ENCODE results near the gene PLEKHH3. TPM values are rescaled to one million over a fixed set of nuclear protein-coding genes. Genes with fewer than 3 reads are reported as not detected.

Gene PLEKHH3
- total and polyA plus RNA-seq, 10 of the 15 experiments (the other 5 are each of a cell fraction or from before 2014, with no cell fraction given), result 0.31 to 38.0 (median 11.0) TPM

DNA sequence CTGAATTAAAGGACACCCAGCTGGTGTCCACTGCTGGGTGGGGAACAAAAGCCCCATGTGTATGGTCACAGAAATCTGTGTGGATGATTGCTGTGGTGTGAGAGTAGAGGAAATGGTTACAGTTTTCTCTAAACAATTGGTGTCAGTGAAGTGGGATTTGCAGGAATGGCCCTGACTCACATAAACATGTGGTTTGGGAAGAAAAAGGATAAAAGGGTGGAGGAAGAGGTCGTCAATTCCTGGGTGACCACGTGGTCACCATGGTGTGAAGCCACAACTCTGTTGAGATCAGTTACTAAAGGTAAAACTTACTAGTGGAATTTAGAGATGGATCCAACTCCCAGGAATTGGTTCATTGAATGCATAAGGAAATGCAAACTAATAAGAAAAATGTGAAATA lies 21.3 kb downstream of the PLEKHH3 start:
- SMC1A ChIA-PET (ENCODE audit: uncharacterized antibody, unreplicated experiment), result interaction anchor here (1.0 to 2.3 kb wide), 7 partner anchors 9 to 94 kb away, joined by 4 to 17 read pairs (median 6); partner anchors contain the start of gene PSMC3IP
- peaks cover 3% of the 10 kb centered on the region; the same call in 1 of the 2 replicates for H3K79me2 ChIP-seq (ENCODE audit: control insufficient read depth, insufficient read depth, low read length)
- H3K4me2 ChIP-seq (ENCODE audit: control insufficient read depth, insufficient read depth), result peak overlapping the region; percentile 81
- H3K4me3 ChIP-seq, result no peak overlapping the region
- H3K36me3 ChIP-seq (ENCODE audit: control insufficient read depth in 2 of 2, insufficient read depth in 2 of 2, low read length in 1 of 2), result no peaks in the 10 kb centered on the region
- ATAC-seq, result no peak
- CTCF ChIA-PET, result interaction anchor here (1.3 to 2.5 kb wide), 3 partner anchors 19 to 77 kb away, joined by 4 to 10 read pairs (median 5); no protein-coding TSS in a partner anchor
- POLR2A ChIA-PET, result interaction anchor here (0.6 to 1.2 kb wide), 4 partner anchors 9 to 107 kb away, joined by 3 to 5 read pairs (median 4); no protein-coding TSS in a partner anchor
- H3K27me3 ChIP-seq (replicated peaks in 1 of 2; ENCODE audit: control insufficient read depth in 2 of 2, insufficient read depth in 2 of 2, low read length in 1 of 2), result no peaks in the 10 kb centered on the region
- H3K4me1 ChIP-seq (ENCODE audit: control insufficient read depth, insufficient read depth, low read length), result peaks cover 30% of the 10 kb centered on the region
- H3K9me3 ChIP-seq (replicated peaks; ENCODE audit: control insufficient read depth, insufficient read depth, low read length), result no peaks in the 10 kb centered on the region
- no peak overlapping the region for H3K27ac ChIP-seq (ENCODE audit: control insufficient read depth, insufficient read depth)
- H4K20me1 ChIP-seq (ENCODE audit: control insufficient read depth, insufficient read depth), result no peaks in the 10 kb centered on the region
- BruUV-seq (replicated peaks), result no TSS peak
- H2AFZ ChIP-seq (ENCODE audit: control insufficient read depth, low read depth, low read length), result no peak overlapping the region
- FAIRE-seq, result no peak
- intact Hi-C loops (cut with micrococcal nuclease; ENCODE audit: unreplicated experiment), result loop anchor here (5.0 kb wide), 1 partner anchor 78 kb away; the partner anchor contains the start of gene PSMC3IP
- no peak for DNase-seq (ENCODE audit: low read depth, low spot score)
- RAD21 ChIA-PET (ENCODE audit: unreplicated experiment), result interaction anchor here (0.6 to 2.9 kb wide), 3 partner anchors 21 to 40 kb away, joined by 3 to 21 read pairs (median 4); no protein-coding TSS in a partner anchor
- in situ Hi-C loops (cut with MboI), result no loop called here
- 29% methylated on average over 2 of the region's 2 CpGs for WGBS (ENCODE audit: insufficient coverage, insufficient replicate concordance, low lambda C conversion rate, missing lambda C conversion rate)
- H3K9ac ChIP-seq (ENCODE audit: control insufficient read depth, insufficient read depth, low read length), result no peak overlapping the region
- no peak for TF ChIP-seq FOS (IDR thresholded peaks at IDR 0.05; ENCODE audit: borderline replicate concordance, extremely low read depth, insufficient read length)
- TF ChIP-seq SMAD5 (IDR thresholded peaks at IDR 0.05; ENCODE audit: low read depth), result no peak
- TF ChIP-seq PAX5 (IDR thresholded peaks at IDR 0.05; ENCODE audit: borderline replicate concordance, low read depth, low read length), result no peak
- TF ChIP-seq IKZF1 (conservative IDR thresholded peaks at IDR 0.05), result no peak
- TF ChIP-seq HDAC6 (IDR thresholded peaks at IDR 0.05; ENCODE audit: unreplicated experiment), result no peak
- TF ChIP-seq BRCA1 (IDR thresholded peaks at IDR 0.05; ENCODE audit: low read depth, low read length), result no peak
- no peak for TF ChIP-seq POLR2A (IDR thresholded peaks at IDR 0.05; ENCODE audit: low read depth, low read length)
- no peak; a peak in 1 of 4 replicates for TF ChIP-seq EP300 (IDR thresholded peaks at IDR 0.05; ENCODE audit: borderline replicate concordance in 1 of 2, control insufficient read depth in 1 of 2, low read depth in 2 of 2, low read length in 2 of 2)
- TF ChIP-seq BHLHE40 (IDR thresholded peaks at IDR 0.05; ENCODE audit: borderline replicate concordance in 1 of 2, low read depth in 2 of 2, low read length in 1 of 2), result no peak
- TF ChIP-seq MEF2A (IDR thresholded peaks at IDR 0.05; ENCODE audit: insufficient read depth, low read depth, low read length), result no peak
- no peak for TF ChIP-seq CEBPB (IDR thresholded peaks at IDR 0.05; ENCODE audit: borderline replicate concordance in 1 of 2, low read depth in 2 of 2, low read length in 2 of 2)
- no peak for TF ChIP-seq NR2C2 (IDR thresholded peaks at IDR 0.05; ENCODE audit: borderline replicate concordance, control insufficient read depth, insufficient read length, low read depth)
- no peak for TF ChIP-seq SREBF2 (IDR thresholded peaks at IDR 0.05; ENCODE audit: low read length)
- TF ChIP-seq, protein P1, sequence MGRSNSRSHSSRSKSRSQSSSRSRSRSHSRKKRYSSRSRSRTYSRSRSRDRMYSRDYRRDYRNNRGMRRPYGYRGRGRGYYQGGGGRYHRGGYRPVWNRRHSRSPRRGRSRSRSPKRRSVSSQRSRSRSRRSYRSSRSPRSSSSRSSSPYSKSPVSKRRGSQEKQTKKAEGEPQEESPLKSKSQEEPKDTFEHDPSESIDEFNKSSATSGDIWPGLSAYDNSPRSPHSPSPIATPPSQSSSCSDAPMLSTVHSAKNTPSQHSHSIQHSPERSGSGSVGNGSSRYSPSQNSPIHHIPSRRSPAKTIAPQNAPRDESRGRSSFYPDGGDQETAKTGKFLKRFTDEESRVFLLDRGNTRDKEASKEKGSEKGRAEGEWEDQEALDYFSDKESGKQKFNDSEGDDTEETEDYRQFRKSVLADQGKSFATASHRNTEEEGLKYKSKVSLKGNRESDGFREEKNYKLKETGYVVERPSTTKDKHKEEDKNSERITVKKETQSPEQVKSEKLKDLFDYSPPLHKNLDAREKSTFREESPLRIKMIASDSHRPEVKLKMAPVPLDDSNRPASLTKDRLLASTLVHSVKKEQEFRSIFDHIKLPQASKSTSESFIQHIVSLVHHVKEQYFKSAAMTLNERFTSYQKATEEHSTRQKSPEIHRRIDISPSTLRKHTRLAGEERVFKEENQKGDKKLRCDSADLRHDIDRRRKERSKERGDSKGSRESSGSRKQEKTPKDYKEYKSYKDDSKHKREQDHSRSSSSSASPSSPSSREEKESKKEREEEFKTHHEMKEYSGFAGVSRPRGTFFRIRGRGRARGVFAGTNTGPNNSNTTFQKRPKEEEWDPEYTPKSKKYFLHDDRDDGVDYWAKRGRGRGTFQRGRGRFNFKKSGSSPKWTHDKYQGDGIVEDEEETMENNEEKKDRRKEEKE (IDR thresholded peaks at IDR 0.05), result no peak
- TF ChIP-seq, protein P2, sequence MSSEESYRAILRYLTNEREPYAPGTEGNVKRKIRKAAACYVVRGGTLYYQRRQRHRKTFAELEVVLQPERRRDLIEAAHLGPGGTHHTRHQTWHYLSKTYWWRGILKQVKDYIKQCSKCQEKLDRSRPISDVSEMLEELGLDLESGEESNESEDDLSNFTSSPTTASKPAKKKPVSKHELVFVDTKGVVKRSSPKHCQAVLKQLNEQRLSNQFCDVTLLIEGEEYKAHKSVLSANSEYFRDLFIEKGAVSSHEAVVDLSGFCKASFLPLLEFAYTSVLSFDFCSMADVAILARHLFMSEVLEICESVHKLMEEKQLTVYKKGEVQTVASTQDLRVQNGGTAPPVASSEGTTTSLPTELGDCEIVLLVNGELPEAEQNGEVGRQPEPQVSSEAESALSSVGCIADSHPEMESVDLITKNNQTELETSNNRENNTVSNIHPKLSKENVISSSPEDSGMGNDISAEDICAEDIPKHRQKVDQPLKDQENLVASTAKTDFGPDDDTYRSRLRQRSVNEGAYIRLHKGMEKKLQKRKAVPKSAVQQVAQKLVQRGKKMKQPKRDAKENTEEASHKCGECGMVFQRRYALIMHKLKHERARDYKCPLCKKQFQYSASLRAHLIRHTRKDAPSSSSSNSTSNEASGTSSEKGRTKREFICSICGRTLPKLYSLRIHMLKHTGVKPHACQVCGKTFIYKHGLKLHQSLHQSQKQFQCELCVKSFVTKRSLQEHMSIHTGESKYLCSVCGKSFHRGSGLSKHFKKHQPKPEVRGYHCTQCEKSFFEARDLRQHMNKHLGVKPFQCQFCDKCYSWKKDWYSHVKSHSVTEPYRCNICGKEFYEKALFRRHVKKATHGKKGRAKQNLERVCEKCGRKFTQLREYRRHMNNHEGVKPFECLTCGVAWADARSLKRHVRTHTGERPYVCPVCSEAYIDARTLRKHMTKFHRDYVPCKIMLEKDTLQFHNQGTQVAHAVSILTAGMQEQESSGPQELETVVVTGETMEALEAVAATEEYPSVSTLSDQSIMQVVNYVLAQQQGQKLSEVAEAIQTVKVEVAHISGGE (CRISPR knock-in tag; IDR thresholded peaks at IDR 0.05), result no peak
- TF ChIP-seq CBX5 (IDR thresholded peaks at IDR 0.05; ENCODE audit: low read depth), result no peak
- TF ChIP-seq RB1 (IDR thresholded peaks at IDR 0.05; ENCODE audit: borderline replicate concordance), result no peak
